Activated B cell treated with CpG ODN at 0.5 μM for 24 hours (primary cell): Measurements from ENCODE around the gene MEF2D. TPM values are rescaled to one million over a fixed set of nuclear protein-coding genes. Genes with fewer than 3 reads are reported as not detected.

Source experiments
- ATAC-seq: fragments of 200-7000 bp; cut with Tn5 transposase; one replicate; pipeline ENCODE4 v1.10.0; 2021; ENCODE audit warnings: low read depth, mild to moderate bottlenecking, moderate library complexity
- CTCF ChIA-PET: fragments of 350-600 bp; sonication (Branson Sonifier 250); formaldehyde crosslinking; loops from one replicate; lab custom pipeline; 2021; ENCODE audit warnings: antibody characterized with exemption; lab: Charles Lee
- POLR2A ChIA-PET: fragments of 350-600 bp; sonication (Branson Sonifier 250); formaldehyde crosslinking; loops from one replicate; lab custom pipeline; 2021; ENCODE audit warnings: antibody characterized with exemption; lab: Charles Lee
- DNase-seq: peaks from one replicate; pipeline ENCODE4 v3.0.0; 2022
- H3K27ac Mint-ChIP-seq: one replicate; pipeline ENCODE4 v1.8.0; 2020; ENCODE audit warnings: mixed read lengths
- H3K27me3 Mint-ChIP-seq: one replicate; pipeline ENCODE4 v1.8.0; 2021; ENCODE audit warnings: mixed read lengths
- H3K36me3 Mint-ChIP-seq: one replicate; pipeline ENCODE4 v1.8.0; 2021; ENCODE audit warnings: low read depth, mixed read lengths
- H3K4me1 Mint-ChIP-seq: one replicate; pipeline ENCODE4 v1.8.0; 2021; ENCODE audit warnings: mixed read lengths
- H3K4me3 Mint-ChIP-seq: one replicate; pipeline ENCODE4 v1.8.0; 2020; ENCODE audit warnings: mild to moderate bottlenecking, mixed read lengths
- H3K9me3 Mint-ChIP-seq: one replicate; pipeline ENCODE4 v1.8.0; 2020; ENCODE audit warnings: mixed read lengths
- intact Hi-C: fragments of 100-400 bp; cut with micrococcal nuclease; formaldehyde crosslinking; loops from one replicate; pipeline ENCODE4 v1.15.1; 2024
- total RNA-seq: library from RNA; stranded (reverse); gene quantifications from 2 replicates; pipeline ENCODE4 v1.2.3, GENCODE V29; 2022
- TF ChIP-seq, protein P1 (sequence below): fragments of 200-600 bp; IDR thresholded peaks from one replicate; pipeline ENCODE4 v1.8.0; 2022; ENCODE audit warnings: antibody characterized with exemption, mild to moderate bottlenecking

The MEF2D gene
- total RNA-seq, 1 donor from 2014 or later: 114 TPM

DNA sequence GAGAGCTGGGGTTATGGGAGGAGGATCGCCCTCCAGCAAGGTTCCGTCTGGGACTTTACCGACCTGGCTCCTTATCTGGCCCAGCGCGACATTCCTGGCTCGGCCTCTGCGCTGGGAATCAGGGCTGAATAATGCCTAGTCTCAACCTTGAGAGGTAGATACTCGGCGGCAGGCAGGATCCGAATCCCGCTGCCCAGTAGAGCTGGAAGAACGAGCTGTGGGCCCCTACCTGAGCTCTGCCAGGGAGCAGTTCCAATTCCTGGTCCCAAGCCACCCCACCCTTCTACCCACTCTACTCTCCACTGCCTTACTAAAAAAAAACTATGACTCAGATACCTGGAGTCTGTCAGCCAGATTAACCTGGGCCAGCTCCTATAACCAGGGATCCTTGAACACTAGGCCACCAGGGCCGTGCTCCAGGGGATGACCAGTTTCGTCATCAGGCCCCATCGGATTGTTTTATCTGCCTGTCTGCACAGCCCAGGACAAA lies 77.9 kb downstream of the MEF2D start:
- intact Hi-C loops: no loop called here
- no peaks in the 10 kb centered on the region for H3K9me3 Mint-ChIP-seq
- H3K4me3 Mint-ChIP-seq: no peak overlapping the region
- TF ChIP-seq, protein P1, sequence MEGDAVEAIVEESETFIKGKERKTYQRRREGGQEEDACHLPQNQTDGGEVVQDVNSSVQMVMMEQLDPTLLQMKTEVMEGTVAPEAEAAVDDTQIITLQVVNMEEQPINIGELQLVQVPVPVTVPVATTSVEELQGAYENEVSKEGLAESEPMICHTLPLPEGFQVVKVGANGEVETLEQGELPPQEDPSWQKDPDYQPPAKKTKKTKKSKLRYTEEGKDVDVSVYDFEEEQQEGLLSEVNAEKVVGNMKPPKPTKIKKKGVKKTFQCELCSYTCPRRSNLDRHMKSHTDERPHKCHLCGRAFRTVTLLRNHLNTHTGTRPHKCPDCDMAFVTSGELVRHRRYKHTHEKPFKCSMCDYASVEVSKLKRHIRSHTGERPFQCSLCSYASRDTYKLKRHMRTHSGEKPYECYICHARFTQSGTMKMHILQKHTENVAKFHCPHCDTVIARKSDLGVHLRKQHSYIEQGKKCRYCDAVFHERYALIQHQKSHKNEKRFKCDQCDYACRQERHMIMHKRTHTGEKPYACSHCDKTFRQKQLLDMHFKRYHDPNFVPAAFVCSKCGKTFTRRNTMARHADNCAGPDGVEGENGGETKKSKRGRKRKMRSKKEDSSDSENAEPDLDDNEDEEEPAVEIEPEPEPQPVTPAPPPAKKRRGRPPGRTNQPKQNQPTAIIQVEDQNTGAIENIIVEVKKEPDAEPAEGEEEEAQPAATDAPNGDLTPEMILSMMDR: no peak
- POLR2A ChIA-PET: no interaction called here
- H3K27me3 Mint-ChIP-seq: peaks cover 77% of the 10 kb centered on the region
- H3K27ac Mint-ChIP-seq: no peak overlapping the region
- CTCF ChIA-PET: interaction anchor here (2.1 kb wide), 1 partner anchor 37 kb away, joined by 10 read pairs; no protein-coding TSS in a partner anchor
- DNase-seq: no peak
- no peak for ATAC-seq
- peaks cover 23% of the 10 kb centered on the region for H3K4me1 Mint-ChIP-seq
- peaks cover 2% of the 10 kb centered on the region for H3K36me3 Mint-ChIP-seq

DNA sequence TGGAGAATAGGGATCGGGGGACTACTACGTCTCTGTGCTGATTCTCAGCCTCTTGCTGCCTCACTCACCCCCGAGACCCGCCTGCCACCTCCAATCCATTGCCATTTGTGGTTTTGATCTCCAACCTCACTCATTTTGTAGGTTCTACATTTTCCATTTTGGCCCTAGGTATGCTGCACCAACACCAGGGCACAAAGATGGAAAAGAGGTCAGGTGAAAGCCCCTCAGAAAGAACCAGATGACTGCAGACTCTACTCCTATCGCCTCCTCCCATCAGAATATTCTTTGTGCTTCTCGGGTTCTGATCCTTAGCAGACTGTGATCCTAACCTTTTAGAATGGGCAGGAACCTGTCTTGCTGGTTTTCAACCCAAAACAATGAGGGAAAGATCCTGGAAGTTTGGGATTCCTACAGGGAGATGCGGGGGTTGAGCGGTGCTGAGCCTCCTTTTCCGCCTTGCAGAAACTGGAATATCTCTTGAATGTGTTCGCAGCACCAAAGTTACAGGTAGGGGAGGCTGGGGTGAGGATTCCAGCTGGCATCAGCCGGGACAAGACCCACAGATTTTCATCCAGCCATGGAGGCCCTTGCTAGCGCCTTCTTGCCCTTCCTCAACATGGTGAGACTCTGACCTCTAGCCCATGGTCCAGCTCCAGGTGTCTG lies 78.5 kb downstream of the MEF2D start:
- Mint-ChIP-seq H3K9me3 (no peaks in the 10 kb centered on the region), H3K27me3 (peaks cover 77% of the 10 kb centered on the region), H3K36me3 (peaks cover 2% of the 10 kb centered on the region), H3K4me1 (peaks cover 23% of the 10 kb centered on the region), H3K4me3 (peak overlapping the region; percentile 77), H3K27ac (no peak overlapping the region)
- ChIA-PET CTCF (interaction anchor here (2.1 kb wide), 1 partner anchor 36 kb away, joined by 10 read pairs; no protein-coding TSS in a partner anchor), POLR2A (interaction anchor here (0.7 kb wide), 1 partner anchor 140 kb away, joined by 3 read pairs; the partner anchor contains the start of gene SMG5)
- no peak for DNase-seq
- TF ChIP-seq, protein P1: no peak
- no peak for ATAC-seq
- intact Hi-C loops: loop anchor here (2.0 kb wide), 1 partner anchor 13 kb away; no protein-coding TSS in a partner anchor

DNA sequence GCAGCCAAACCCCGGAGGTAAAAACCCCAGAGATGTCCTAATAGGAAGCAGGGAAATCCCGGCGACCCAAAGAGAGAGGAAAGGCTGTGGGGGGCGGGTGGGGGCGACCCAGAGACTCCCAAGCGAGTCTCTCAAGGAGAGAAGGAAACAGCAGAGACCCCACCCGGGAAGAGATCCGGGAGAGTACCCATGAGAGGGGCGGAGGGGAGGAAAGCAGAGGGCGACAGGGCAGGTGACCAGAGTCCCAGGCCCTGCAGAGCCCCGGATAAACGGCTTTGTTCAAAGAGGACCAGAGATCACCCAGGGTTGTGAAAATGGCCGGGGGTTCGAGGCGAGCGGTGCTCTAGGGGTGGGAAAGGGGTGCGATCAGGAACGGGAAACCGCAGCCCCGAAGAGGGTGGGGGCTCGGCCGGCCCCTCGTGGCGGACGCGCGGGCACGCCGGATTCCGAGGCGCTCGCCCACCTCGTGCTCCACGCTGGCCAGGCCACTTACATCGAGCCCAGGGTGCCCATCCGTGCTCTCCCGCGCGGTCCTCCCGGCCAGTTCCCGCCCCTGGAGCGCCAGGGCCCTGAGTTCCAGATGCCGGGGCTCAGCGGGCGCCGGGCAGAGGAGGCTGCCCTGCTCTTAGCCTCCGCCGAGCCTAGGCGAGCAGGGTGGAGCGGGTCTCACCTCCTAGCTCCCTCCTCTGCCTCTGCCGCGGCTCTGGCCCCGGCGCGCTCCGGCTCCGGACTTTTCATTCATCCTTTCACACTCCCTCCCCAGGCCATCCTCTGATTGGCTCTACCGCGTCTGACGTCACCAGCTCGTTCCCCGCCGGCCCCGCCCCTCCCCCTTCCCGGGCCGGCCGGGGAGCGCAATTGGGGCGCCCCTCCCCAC lies 79.3 kb downstream of the MEF2D start:
- peak; percentile 50 for DNase-seq
- peak overlapping the region; percentile 89 for H3K4me3 Mint-ChIP-seq
- ChIA-PET POLR2A (interaction anchor here (0.5 to 0.7 kb wide), 2 partner anchors 14 to 139 kb away, joined by 3 read pairs; partner anchors contain the start of gene SMG5), CTCF (interaction anchor here (2.1 kb wide), 1 partner anchor 35 kb away, joined by 10 read pairs; no protein-coding TSS in a partner anchor)
- H3K27ac Mint-ChIP-seq: no peak overlapping the region
- no peaks in the 10 kb centered on the region for H3K9me3 Mint-ChIP-seq
- TF ChIP-seq, protein P1: no peak
- peaks cover 2% of the 10 kb centered on the region for H3K36me3 Mint-ChIP-seq
- H3K27me3 Mint-ChIP-seq: peaks cover 74% of the 10 kb centered on the region
- intact Hi-C loops: loop anchor here (2.0 kb wide), 1 partner anchor 14 kb away; no protein-coding TSS in a partner anchor
- peaks cover 23% of the 10 kb centered on the region for H3K4me1 Mint-ChIP-seq
- ATAC-seq: peak; percentile 73

DNA sequence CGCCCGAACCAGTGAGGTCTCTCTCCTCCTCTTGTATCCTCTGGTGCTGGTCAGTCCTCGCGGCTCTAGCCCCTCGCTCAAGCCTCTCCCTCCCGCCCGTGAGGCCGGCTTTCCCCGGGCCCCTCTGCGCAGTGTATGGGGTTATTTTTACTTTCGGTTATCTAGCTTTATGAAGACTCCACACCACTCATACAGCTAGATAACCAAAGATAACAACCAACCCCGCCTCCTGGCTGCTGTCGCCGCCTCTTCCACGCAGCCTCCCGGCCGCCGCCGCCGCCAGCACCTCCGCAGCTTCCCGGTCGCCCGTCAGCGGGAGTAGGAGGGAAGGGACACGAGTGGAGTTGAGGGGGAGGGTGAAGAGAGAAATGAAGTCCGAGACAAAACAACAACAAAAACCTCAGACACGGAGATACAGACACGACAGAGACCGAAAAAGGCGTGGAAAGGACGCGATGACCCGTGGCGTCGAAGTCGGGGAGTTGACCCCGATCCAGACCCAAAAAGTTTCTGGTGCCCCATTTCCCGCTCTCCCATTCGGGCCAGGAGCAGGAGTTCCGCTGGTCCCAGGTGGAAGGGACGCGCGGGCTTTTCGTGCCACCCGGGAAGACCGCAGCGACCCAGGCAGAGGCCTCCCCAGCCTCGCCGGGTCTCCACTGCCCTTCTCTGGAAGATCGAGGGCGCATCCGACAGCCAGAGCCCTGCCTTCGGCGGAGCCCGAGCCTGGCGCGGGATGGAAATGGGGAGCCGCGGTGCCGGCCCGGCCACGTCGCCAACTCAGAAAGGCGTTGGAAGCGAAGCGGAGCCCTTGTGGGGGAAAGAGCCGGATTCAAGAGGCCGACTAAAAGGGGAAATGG lies 80.1 kb downstream of the MEF2D start:
- peak overlapping the region; percentile 89 for H3K4me3 Mint-ChIP-seq
- intact Hi-C loops: loop anchor here (2.0 kb wide), 1 partner anchor 14 kb away; no protein-coding TSS in a partner anchor
- POLR2A ChIA-PET: interaction anchor here (1.9 kb wide), 1 partner anchor 80 kb away, joined by 5 read pairs; the partner anchor contains the start of gene MEF2D
- CTCF ChIA-PET: interaction anchor here (0.8 to 1.6 kb wide), 6 partner anchors 10 to 134 kb away, joined by 3 to 16 read pairs (median 3); no protein-coding TSS in a partner anchor
- ATAC-seq (peak; percentile 49), DNase-seq (peak; percentile 44)
- H3K36me3 Mint-ChIP-seq: peaks cover 2% of the 10 kb centered on the region
- H3K27ac Mint-ChIP-seq: no peak overlapping the region
- H3K9me3 Mint-ChIP-seq: no peaks in the 10 kb centered on the region
- TF ChIP-seq, protein P1: no peak
- H3K27me3 Mint-ChIP-seq: peaks cover 77% of the 10 kb centered on the region
- H3K4me1 Mint-ChIP-seq: peaks cover 23% of the 10 kb centered on the region
